ENCODE measurements around the gene RIN2.

The RIN2 gene, protein sequence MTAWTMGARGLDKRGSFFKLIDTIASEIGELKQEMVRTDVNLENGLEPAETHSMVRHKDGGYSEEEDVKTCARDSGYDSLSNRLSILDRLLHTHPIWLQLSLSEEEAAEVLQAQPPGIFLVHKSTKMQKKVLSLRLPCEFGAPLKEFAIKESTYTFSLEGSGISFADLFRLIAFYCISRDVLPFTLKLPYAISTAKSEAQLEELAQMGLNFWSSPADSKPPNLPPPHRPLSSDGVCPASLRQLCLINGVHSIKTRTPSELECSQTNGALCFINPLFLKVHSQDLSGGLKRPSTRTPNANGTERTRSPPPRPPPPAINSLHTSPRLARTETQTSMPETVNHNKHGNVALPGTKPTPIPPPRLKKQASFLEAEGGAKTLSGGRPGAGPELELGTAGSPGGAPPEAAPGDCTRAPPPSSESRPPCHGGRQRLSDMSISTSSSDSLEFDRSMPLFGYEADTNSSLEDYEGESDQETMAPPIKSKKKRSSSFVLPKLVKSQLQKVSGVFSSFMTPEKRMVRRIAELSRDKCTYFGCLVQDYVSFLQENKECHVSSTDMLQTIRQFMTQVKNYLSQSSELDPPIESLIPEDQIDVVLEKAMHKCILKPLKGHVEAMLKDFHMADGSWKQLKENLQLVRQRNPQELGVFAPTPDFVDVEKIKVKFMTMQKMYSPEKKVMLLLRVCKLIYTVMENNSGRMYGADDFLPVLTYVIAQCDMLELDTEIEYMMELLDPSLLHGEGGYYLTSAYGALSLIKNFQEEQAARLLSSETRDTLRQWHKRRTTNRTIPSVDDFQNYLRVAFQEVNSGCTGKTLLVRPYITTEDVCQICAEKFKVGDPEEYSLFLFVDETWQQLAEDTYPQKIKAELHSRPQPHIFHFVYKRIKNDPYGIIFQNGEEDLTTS

DNA sequence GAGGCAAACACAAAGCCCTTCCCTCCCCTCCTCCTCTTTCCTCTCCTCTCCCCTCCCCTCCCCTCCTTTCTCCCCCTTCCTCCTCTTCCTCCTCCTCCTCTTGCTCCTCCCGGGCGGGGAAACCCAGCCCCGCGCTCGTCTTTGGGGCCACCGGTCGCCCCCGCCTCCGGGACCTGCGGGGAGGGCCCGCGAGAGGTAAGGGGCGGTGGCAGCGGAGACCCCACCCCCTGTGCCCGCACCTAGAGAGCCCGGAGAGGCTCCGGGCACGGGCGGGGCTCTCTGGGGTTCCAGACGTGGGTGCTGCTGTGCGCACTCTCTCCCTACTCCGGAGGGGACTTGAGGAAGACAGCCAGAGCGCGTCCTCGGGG lies at the start of gene RIN2:
RIN2 (plus strand) TSS at position 126 of the 368 bp plus-strand sequence. CDS start 131,344 bp downstream, outside the sequence.
- POLR2A ChIA-PET = no interaction called here
- peak; percentile 24 for DNase-seq (ENCODE audit: extremely low spot score)
- CTCF ChIA-PET = interaction anchor here (1.7 kb wide), 1 partner anchor 11 kb away, joined by 4 read pairs; no protein-coding TSS in a partner anchor
- TF ChIP-seq, protein P1, sequence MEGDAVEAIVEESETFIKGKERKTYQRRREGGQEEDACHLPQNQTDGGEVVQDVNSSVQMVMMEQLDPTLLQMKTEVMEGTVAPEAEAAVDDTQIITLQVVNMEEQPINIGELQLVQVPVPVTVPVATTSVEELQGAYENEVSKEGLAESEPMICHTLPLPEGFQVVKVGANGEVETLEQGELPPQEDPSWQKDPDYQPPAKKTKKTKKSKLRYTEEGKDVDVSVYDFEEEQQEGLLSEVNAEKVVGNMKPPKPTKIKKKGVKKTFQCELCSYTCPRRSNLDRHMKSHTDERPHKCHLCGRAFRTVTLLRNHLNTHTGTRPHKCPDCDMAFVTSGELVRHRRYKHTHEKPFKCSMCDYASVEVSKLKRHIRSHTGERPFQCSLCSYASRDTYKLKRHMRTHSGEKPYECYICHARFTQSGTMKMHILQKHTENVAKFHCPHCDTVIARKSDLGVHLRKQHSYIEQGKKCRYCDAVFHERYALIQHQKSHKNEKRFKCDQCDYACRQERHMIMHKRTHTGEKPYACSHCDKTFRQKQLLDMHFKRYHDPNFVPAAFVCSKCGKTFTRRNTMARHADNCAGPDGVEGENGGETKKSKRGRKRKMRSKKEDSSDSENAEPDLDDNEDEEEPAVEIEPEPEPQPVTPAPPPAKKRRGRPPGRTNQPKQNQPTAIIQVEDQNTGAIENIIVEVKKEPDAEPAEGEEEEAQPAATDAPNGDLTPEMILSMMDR (IDR thresholded peaks at IDR 0.05; ENCODE audit: control extremely low read depth, extremely low read depth, low read depth, missing control alignments) = no peak

DNA sequence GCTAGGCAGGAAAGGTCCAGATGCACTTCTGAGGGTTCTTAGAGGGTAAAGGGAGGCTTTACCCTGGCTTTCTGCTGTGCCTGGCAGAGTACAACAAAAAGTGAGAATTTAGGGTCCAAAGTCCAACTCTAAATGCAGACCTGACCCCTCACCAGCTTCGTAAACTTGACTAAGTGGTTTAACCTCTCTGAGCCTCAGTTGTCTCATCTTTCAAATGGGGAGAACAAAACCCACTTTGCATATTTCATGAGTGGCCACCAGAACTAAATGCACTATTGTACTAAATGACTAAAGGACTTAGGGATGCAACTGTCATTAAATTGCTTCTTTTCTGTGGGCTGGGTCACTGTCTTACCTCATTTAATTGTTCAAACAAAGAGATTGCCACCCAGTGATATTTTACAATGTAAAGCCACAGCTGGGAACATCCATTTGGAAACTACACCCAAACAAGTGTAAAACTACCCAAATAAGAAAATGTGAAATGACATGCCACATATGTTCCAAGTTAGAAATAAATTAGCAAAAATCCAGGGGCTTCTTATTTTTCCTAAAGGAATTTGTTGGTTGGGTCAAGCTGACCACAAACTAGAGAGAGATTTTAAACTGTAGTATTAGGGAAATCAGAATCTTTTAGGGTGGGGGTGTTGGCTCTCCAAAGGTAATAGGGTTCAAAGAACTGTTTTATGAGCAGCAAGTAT lies 48.3 kb upstream of the RIN2 start:
- DNase-seq (ENCODE audit: extremely low spot score) = no peak
- POLR2A ChIA-PET = no interaction called here
- TF ChIP-seq, protein P1 (IDR thresholded peaks at IDR 0.05; ENCODE audit: control extremely low read depth, extremely low read depth, low read depth, missing control alignments) = no peak
- CTCF ChIA-PET = interaction anchor here (9.6 kb wide), 1 partner anchor 17 kb away, joined by 57 read pairs; no protein-coding TSS in a partner anchor

DNA sequence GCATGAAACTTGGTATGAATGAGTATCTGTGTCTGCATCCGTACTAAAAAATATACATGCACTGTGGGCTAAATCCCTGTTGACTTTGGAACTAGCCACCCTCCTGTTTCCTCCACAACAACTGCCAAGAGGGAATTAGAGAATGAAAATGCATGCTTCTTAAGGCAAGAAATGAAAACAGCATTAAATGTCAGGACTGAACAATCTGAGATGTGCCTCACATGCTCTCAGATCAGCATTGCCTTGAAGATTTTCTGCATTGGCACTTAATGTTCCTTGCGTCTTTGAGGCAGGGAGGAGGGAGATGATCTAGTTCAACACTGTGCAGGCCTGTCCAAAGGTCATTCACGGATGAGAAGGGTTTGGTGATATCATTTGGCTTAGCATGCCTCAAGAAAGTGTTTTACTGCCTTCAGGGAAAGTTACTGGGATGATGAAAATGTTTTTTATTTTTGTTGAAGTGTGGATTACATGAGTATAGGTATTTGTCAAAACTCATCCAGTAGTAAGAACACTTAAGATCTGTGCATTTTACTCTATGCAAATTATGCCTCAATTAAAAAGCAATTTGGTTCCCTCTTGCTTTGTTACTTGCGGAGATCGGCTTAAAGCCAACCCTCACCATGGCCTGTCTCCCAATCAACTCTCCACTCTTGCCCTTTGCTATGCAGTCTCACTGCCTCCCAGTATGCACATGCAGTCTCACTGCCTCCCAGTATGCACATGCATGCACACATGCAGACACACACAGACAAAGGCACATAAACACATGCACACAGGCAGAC lies 47.5 kb upstream of the RIN2 start:
- TF ChIP-seq, protein P1 (IDR thresholded peaks at IDR 0.05; ENCODE audit: control extremely low read depth, extremely low read depth, low read depth, missing control alignments) = no peak
- no peak for DNase-seq (ENCODE audit: extremely low spot score)
- CTCF ChIA-PET = no interaction called here
- POLR2A ChIA-PET = no interaction called here

DNA sequence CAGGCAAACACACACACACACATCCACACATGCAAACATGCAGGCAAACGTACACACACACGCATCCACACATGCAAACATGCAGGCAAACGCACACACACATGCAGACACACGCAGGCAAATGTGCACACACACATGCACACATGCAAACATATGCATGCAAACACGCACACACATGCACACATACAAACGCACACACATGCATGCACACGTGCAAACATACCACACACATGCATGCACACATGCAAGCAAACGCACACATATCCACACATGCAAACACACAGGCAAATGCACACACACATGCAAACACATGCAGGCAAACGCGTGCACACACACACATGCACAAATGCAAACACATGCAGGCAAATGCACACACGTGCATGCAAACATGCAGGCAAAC lies 46.9 kb upstream of the RIN2 start:
- POLR2A ChIA-PET = no interaction called here

DNA sequence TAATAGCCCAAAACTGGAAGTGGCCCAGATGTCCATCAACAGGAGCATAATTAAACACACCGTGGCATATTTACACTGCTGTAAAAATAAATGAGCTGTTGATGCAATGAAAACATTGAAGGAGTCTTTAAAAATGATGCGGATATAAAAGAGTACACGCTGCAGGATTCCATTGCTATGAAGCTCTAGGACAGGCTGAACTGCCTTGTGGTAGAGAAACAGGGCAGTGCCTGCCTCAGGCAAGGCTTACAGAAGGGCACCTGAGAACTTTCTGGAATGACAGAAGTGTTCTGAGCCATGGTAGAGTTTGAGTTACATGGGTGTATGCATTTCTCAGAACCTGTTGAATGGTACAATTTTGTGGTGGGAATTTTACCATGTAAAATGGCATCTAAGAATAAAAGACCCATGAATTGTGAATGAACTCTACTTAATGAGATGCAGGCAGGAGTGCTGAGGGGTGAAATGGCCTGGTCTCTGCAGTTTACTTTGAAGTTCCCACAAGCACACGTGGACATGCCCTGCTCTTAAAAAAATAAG lies 45.3 kb upstream of the RIN2 start:
- TF ChIP-seq, protein P1 (IDR thresholded peaks at IDR 0.05; ENCODE audit: control extremely low read depth, extremely low read depth, low read depth, missing control alignments) = no peak
- DNase-seq (ENCODE audit: extremely low spot score) = no peak
- ChIA-PET CTCF (interaction anchor here (1.2 kb wide), 1 partner anchor 20 kb away, joined by 5 read pairs; no protein-coding TSS in a partner anchor), POLR2A (no interaction called here)

More for the DNA sequence above, 46.9 kb upstream of the RIN2 start:
- TF ChIP-seq, protein P1 (IDR thresholded peaks at IDR 0.05; ENCODE audit: control extremely low read depth, extremely low read depth, low read depth, missing control alignments) = no peak
- no peak for DNase-seq (ENCODE audit: extremely low spot score)
- CTCF ChIA-PET = no interaction called here

Data from GM10248 (cell line).